DMS53 (cell line): Measurements from ENCODE around the gene RTTN.

ENCODE experiments used
- DNase-seq: peaks from one replicate; lab custom pipeline; 2025; lab: John Stamatoyannopoulos, UW

Gene RTTN

GRCh38 chr18:70028734-70029133 is 176.8 kb downstream of the RTTN start:
- no peak for DNase-seq

- no peak for DNase-seq
These were observed 177.4 kb downstream of the RTTN start for GRCh38 chr18:70028084-70028483.

- no peak for DNase-seq
These were observed 179.9 kb downstream of the RTTN start for GRCh38 chr18:70025580-70025979.

GRCh38 chr18:70024829-70025228 is 180.7 kb downstream of the RTTN start:
- no peak for DNase-seq

DNA sequence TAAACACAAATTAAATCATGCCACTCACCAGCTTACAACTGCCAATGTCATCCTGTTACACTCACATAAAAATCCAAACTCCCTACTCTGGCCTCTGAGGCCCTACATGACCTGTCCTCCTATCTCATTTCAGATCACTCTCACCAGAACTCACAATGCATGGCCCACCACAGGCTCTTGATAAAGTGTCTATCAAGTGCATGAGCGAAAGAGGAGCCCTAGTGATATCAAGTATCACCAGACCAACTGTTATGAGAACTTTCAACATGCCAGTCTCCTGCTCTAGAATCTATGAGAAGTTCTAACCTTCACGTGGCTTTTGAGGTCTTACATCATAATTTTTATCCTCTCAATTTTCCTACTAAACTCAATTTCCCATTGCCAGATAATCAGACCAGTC is 181.4 kb downstream of the RTTN start:
- DNase-seq: no peak

GRCh38 chr18:70022636-70023035 is 182.9 kb downstream of the RTTN start:
- DNase-seq: no peak

DNA sequence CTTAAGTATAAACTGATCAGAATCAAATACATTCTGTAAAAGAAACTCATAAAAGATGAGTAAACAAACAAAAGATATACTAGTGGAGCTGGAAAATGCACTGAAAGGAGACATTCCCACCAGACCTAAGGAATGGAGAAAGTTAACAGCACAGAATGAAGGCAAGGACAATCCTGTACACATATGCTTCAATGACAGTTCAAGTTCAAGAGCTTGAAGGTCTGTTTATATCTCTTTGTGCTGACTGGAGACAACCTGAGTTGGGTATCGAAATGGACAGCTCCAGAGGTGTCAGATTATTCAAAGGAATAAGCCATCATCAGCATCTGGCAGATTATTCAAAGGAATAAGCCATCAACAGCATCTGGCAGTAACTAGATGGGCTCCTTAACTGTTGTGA is 184.0 kb downstream of the RTTN start:
- no peak for DNase-seq

GRCh38 chr18:70021043-70021442 is 184.4 kb downstream of the RTTN start:
- no peak for DNase-seq

GRCh38 chr18:70019991-70020390 is 185.5 kb downstream of the RTTN start:
- DNase-seq: no peak

- no peak for DNase-seq
These were observed 186.4 kb downstream of the RTTN start for GRCh38 chr18:70019136-70019535.

DNA sequence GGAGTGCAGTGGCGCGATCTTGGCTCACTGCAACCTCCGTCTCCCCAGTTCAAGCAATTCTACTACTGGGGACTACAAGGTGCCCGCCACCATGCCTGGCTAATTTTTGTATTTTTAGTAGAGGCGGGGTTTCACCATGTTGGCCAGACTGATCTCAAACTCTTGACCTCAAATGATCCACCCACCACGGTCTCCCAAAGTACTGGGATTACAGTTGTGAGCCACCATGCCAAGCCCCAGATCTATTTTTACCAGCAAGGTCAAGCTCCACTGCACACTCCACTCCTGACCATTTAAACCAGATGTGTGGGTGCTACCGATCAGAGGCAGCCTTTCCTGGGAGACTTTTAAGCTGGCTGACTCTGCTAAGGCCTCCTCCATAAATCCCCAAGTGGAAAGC is 190.4 kb downstream of the RTTN start:
- DNase-seq: no peak

- DNase-seq: peak; percentile 64
These were observed 199.9 kb downstream of the RTTN start for GRCh38 chr18:70005580-70005979.

DNA sequence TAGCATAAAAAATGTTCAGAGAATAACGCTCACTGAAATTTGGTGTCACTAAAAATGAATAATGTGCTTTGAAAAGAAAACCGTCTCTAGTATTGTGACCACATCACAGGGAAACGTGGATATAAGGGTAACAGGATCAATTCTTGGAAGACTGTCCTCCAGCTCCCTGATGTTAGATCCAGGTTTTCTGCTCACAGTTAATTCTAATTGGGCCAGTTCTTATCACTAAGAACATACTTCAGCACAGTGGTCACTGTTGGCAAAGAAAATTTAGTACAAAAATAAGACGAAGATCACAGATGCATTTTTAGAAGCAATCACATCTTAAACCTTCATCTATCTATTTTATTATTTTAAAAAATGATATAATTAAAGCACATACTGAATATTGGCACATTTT is 200.8 kb downstream of the RTTN start:
- DNase-seq: no peak

DNA sequence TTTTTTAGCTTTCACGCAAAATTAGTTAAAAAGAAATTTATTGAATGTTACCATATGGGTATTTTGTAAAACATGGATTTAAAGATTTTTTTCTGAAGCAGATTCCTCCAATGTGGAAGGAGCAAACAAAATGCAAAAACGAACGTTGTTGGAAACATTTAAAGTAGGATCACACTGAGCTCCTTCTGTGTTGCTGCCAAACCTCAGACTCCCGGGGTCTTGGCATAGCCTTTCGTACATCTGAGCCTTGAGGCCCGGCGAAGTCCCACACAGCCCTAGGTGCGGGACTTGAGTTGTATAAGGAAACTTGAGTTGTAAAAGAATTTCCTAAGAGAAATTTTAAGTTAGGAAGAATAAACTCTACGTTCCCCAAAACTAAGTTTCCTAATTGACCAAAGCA is 205.8 kb downstream of the RTTN start:
- no peak for DNase-seq

- no peak for DNase-seq
These were observed 206.9 kb downstream of the RTTN start for GRCh38 chr18:69998523-69998987.

DNA sequence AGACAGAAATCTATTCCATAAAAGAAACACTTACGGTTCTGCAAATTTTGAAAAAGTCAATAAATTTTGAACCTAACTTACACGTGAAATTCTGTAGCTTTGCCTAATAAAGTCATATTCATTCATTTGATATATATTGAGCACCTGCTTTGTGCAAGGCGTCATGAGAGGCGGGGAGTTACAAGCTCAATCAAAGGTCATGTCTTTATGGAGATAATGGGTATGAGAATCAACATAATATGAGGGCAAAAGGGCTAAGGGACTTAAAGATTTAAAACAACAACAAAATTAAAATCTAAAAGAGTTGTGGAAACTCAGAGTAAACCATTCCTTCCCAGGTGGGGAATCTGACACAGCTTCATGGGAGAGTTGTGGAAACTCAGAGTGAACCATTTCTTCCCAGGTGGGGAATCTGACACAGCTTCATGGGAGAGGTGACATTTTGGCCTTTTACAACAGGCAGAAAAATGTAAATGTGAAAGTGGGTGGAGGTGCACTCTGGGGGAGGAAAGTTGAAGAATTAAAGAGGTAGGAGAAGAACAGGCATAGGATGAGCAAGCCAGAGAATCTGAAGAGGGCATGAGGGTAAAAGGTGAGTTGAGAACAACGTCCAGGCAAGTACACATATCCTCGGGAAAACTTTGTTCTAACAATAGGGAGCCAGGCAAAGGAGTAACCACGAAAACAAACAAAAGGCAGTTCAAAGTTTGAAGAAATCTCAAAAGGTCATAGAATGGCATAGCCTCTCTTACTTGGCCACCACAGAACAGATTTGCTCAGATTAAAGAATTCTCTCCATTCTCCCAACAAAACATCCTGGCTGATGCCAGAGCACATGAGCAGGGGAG is 208.3 kb downstream of the RTTN start:
- no peak for DNase-seq

DNA sequence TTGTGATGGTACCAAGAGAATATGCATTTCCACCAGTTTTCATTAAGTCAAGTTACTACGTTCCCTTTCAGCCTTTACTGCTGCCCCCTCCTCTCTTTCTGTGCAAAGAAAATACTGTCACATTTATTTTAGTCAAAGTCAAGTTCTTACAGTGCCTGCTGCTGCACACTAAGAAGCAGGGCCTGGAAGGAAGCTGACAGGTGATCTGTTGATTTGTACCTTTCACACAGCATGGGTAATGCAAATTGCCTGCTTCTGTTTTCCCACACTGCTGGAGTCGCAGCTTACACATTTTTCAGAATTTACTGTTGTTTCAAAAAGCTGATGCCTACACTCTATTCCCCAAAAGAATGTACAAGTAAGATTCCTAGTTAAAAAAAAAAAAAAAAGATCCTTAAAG is 209.1 kb downstream of the RTTN start:
- no peak for DNase-seq

- DNase-seq: no peak
These were observed 209.7 kb downstream of the RTTN start for GRCh38 chr18:69995774-69996173.

DNA sequence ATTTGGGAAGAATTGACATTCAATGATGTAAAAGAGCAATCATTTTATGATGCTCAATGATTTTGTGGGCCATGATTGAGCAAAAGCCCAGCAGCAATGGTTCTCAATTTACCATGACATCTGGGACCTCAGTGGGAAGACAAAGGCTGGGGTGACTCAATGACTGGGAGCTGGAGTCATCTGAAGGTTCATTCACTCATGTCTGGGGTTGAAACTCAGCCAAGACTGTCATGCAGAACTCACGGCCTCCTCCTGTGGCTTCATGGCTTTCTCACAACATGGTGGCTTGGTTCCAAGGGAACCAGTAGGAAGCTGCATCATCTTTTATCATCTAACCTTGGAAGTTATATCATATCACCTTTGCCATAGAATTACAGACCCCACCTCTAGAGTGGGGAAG is 212.7 kb downstream of the RTTN start:
- DNase-seq: no peak

GRCh38 chr18:69987870-69988269 is 217.6 kb downstream of the RTTN start:
- no peak for DNase-seq

- no peak for DNase-seq
These were observed 220.2 kb downstream of the RTTN start for GRCh38 chr18:69985239-69985638.

DNA sequence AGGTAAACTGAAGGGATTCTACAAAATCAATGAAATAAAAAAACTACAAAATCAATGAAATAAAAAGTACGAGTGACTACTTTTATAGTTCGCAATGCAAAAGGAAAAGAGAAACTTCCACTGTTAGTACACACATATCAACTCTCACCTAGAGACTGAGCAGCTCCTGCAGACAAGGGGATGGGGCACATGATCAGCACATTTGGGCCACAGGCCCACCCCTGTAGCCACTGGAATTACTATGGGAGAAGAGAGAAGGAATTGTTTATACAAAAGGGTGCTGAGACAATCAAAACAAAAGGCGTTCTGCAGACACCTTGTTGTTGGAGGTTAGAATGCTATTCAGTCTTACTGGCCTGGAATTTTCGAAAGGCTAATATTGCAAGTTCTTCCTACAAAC is 223.1 kb downstream of the RTTN start:
- DNase-seq: no peak

GRCh38 chr18:69981948-69982347 is 223.5 kb downstream of the RTTN start:
- no peak for DNase-seq
